HepG2 (cell line): ENCODE measurements around the gene PPM1H.

Experiments
- NRL ChIP-seq: sonication (generic); formaldehyde crosslinking; IDR thresholded peaks from 2 replicates; pipeline ENCODE4 v1.5.0; 2020; ENCODE audit warnings: missing genetic modification reagents, mild to moderate bottlenecking, moderate library complexity, borderline replicate concordance
- ZNF10 ChIP-seq: sonication (generic); formaldehyde crosslinking; IDR thresholded peaks from 2 replicates; pipeline ENCODE4 v1.4.0; 2020; ENCODE audit warnings: mild to moderate bottlenecking, low read depth, missing genetic modification reagents, borderline replicate concordance

DNA sequence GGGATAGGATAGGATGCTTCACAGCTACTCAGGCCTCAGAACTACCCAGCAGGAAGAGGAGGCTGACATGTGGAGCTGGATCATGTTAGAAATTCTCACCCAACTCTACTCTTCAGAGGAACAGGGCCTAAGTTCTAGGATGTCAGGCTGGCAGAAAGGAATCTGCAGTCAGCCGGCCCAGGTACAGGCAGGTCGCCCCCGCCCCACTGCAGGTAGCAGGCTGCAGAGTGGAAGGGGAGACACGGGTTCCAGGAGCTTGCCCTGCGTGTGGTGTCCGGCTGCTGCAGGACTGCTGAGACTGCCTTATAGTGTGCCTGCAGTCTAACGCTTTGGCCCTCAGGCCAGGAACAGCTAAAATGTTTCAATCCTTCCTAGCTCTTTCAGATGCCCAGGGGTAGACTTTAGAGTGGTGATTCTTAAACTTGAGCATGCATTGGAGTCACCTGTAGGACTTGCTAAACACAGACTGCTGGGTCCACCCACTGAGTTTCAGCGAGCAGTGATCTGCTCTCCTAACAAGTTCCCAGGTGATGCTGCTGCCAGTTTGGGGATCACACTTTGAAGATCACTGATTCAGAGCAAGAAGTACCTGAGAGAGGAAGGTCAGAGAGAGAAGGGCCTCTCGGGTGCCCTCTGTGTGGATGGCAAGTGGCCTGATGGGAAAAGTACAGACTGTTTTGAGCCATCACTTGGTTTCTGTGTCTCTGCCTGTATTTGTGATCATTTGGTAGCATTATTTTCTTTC lies 153.6 kb downstream of the PPM1H start:
- TF ChIP-seq NRL (CRISPR knock-in tag), result no peak
- TF ChIP-seq ZNF10 (CRISPR knock-in tag), result no peak
